ENCODE measurements around the gene HIRA. TPM values are rescaled to one million over a fixed set of nuclear protein-coding genes. Genes with fewer than 3 reads are reported as not detected.

HIRA gene
- total and polyA plus RNA-seq, 2 experiments from 2014 or later: 9.4 to 58.3 TPM

DNA sequence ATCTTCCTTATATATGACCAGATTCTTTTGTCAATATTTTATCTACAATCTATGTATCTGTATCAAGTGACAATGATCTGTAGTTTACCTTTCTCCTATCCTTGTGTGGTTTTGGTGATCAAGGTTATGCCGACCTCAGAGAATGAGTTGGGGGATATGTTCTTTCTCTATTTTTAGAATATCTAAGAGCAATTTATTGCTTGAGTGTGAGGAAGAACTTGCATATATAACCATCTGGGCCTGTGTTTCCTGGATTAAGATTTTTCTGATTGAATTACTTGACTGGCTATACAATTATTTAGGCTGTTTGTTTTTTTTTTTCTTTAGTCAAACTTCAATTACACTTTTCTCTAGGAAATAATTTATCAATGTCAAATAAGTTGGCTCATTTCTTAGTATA, 30.0 kb upstream of the HIRA start:
- Histone ChIP-seq H4K20me1 (replicated peaks; ENCODE audit: insufficient read depth) (peaks cover 11% of the 10 kb centered on the region; the same call in 1 of the 2 replicates), H2AFZ (no peak overlapping the region), H3K9me2 (ENCODE audit: insufficient read depth) (no peaks in the 10 kb centered on the region), H3K27me3 (ENCODE audit: insufficient read depth) (no peaks in the 10 kb centered on the region), H3K4me1 (ENCODE audit: insufficient read depth) (no peaks in the 10 kb centered on the region), H3F3A (replicated peaks; ENCODE audit: low read depth) (no peaks in the 10 kb centered on the region), H3K4me2 (no peak overlapping the region), H3K79me2 (replicated peaks; ENCODE audit: insufficient read depth) (no peaks in the 10 kb centered on the region; the same call in 1 of the 2 replicates), H3K4me3 (no peak overlapping the region), H3K27ac (ENCODE audit: low read depth) (no peak overlapping the region), H3K36me3 (ENCODE audit: insufficient read depth) (peaks cover 26% of the 10 kb centered on the region)
- H3K36me3 Mint-ChIP-seq (ENCODE audit: low read depth): peaks cover 58% of the 10 kb centered on the region
- no peak for ATAC-seq
- H3K4me1 Mint-ChIP-seq: peaks cover 4% of the 10 kb centered on the region; the same call in 2 of the 3 replicates
- no peaks in the 10 kb centered on the region for H3K27me3 Mint-ChIP-seq (ENCODE audit: insufficient read depth, low read depth, poor library complexity)
- H3K4me3 Mint-ChIP-seq: no peak overlapping the region
- TF ChIP-seq JUNB (IDR thresholded peaks at IDR 0.05; ENCODE audit: unreplicated experiment) (no peak), POLR2AphosphoS5 (IDR thresholded peaks at IDR 0.05; ENCODE audit: low read depth) (no peak), NANOG (IDR thresholded peaks at IDR 0.05; ENCODE audit: borderline replicate concordance) (no peak), CREB1 (CRISPR knock-in tag; IDR thresholded peaks at IDR 0.05; ENCODE audit: low read depth) (no peak), CTCF (conservative IDR thresholded peaks at IDR 0.05; ENCODE audit: low read depth in 2 of 2) (no peak)
- TF ChIP-seq, protein P1, sequence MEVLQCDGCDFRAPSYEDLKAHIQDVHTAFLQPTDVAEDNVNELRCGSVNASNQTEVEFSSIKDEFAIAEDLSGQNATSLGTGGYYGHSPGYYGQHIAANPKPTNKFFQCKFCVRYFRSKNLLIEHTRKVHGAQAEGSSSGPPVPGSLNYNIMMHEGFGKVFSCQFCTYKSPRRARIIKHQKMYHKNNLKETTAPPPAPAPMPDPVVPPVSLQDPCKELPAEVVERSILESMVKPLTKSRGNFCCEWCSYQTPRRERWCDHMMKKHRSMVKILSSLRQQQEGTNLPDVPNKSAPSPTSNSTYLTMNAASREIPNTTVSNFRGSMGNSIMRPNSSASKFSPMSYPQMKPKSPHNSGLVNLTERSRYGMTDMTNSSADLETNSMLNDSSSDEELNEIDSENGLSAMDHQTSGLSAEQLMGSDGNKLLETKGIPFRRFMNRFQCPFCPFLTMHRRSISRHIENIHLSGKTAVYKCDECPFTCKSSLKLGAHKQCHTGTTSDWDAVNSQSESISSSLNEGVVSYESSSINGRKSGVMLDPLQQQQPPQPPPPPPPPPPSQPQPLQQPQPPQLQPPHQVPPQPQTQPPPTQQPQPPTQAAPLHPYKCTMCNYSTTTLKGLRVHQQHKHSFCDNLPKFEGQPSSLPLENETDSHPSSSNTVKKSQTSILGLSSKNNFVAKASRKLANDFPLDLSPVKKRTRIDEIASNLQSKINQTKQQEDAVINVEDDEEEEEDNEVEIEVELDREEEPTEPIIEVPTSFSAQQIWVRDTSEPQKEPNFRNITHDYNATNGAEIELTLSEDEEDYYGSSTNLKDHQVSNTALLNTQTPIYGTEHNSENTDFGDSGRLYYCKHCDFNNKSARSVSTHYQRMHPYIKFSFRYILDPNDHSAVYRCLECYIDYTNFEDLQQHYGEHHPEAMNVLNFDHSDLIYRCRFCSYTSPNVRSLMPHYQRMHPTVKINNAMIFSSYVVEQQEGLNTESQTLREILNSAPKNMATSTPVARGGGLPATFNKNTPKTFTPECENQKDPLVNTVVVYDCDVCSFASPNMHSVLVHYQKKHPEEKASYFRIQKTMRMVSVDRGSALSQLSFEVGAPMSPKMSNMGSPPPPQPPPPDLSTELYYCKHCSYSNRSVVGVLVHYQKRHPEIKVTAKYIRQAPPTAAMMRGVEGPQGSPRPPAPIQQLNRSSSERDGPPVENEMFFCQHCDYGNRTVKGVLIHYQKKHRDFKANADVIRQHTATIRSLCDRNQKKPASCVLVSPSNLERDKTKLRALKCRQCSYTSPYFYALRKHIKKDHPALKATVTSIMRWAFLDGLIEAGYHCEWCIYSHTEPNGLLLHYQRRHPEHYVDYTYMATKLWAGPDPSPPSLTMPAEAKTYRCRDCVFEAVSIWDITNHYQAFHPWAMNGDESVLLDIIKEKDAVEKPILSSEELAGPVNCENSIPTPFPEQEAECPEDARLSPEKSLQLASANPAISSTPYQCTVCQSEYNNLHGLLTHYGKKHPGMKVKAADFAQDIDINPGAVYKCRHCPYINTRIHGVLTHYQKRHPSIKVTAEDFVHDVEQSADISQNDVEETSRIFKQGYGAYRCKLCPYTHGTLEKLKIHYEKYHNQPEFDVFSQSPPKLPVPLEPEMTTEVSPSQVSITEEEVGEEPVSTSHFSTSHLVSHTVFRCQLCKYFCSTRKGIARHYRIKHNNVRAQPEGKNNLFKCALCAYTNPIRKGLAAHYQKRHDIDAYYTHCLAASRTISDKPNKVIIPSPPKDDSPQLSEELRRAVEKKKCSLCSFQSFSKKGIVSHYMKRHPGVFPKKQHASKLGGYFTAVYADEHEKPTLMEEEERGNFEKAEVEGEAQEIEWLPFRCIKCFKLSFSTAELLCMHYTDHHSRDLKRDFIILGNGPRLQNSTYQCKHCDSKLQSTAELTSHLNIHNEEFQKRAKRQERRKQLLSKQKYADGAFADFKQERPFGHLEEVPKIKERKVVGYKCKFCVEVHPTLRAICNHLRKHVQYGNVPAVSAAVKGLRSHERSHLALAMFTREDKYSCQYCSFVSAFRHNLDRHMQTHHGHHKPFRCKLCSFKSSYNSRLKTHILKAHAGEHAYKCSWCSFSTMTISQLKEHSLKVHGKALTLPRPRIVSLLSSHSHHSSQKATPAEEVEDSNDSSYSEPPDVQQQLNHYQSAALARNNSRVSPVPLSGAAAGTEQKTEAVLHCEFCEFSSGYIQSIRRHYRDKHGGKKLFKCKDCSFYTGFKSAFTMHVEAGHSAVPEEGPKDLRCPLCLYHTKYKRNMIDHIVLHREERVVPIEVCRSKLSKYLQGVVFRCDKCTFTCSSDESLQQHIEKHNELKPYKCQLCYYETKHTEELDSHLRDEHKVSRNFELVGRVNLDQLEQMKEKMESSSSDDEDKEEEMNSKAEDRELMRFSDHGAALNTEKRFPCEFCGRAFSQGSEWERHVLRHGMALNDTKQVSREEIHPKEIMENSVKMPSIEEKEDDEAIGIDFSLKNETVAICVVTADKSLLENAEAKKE (CRISPR knock-in tag; IDR thresholded peaks at IDR 0.05): no peak
- no peak overlapping the region for H3K27ac Mint-ChIP-seq
- H3K9me3 Mint-ChIP-seq: no peaks in the 10 kb centered on the region
- DNase-seq (ENCODE audit: low spot score): no peak
